Endodermal cell (in vitro differentiated cells): ENCODE measurements around the gene ANKRD34A. TPM values are rescaled to one million over a fixed set of nuclear protein-coding genes. Genes with fewer than 3 reads are reported as not detected.

ENCODE experiments used
- DNase-seq: peaks from one replicate; pipeline ENCODE4 v3.0.0-alpha.2; 2017
- H3K27ac ChIP-seq: 2 replicates; pipeline ENCODE4 v1.5.1; 2013; ENCODE audit warnings: mild to moderate bottlenecking, low read depth, low read length, moderate library complexity
- H3K27me3 ChIP-seq: 2 replicates; pipeline ENCODE4 v1.6.1; 2013; ENCODE audit warnings: mild to moderate bottlenecking, low read length, moderate library complexity; ENCODE audit not compliant: insufficient read depth, control insufficient read depth, poor library complexity, severe bottlenecking
- H3K36me3 ChIP-seq: 2 replicates; pipeline ENCODE4 v1.7.0; 2013; ENCODE audit warnings: mild to moderate bottlenecking, low read length, moderate library complexity; ENCODE audit not compliant: control insufficient read depth, insufficient read depth
- H3K4me1 ChIP-seq: one replicate; pipeline ENCODE4 v1.7.0; 2013; ENCODE audit warnings: low read length; ENCODE audit not compliant: control insufficient read depth, insufficient read depth
- H3K4me3 ChIP-seq: 2 replicates; pipeline ENCODE4 v1.5.1; 2013; ENCODE audit warnings: mild to moderate bottlenecking, low read length, moderate library complexity
- H3K9ac ChIP-seq: 2 replicates; pipeline ENCODE4 v1.6.1; 2013; ENCODE audit warnings: mild to moderate bottlenecking, low read length, moderate library complexity; ENCODE audit not compliant: poor library complexity, severe bottlenecking; ENCODE audit errors: extremely low read depth
- H3K9me3 ChIP-seq: 2 replicates; pipeline ENCODE4 v1.6.1; 2013; ENCODE audit warnings: mild to moderate bottlenecking, low read length, moderate library complexity; ENCODE audit not compliant: control insufficient read depth
- H3K27ac Mint-ChIP-seq: 2 replicates; pipeline ENCODE4 v1.8.0; 2020; ENCODE audit warnings: mixed read lengths
- H3K27me3 Mint-ChIP-seq: 2 replicates; pipeline ENCODE4 v1.8.0; 2021; ENCODE audit warnings: mild to moderate bottlenecking, mixed read lengths; ENCODE audit not compliant: insufficient read depth
- H3K36me3 Mint-ChIP-seq: 2 replicates; pipeline ENCODE4 v1.8.0; 2020; ENCODE audit warnings: low read depth, mixed read lengths
- H3K4me1 Mint-ChIP-seq: 2 replicates; pipeline ENCODE4 v1.8.0; 2020; ENCODE audit warnings: mixed read lengths
- H3K4me3 Mint-ChIP-seq: 2 replicates; pipeline ENCODE4 v1.8.0; 2020; ENCODE audit warnings: mild to moderate bottlenecking, moderate library complexity, mixed read lengths
- H3K9me3 Mint-ChIP-seq: 2 replicates; pipeline ENCODE4 v1.8.0; 2020; ENCODE audit warnings: mild to moderate bottlenecking, mixed read lengths
- WGBS, 2 experiments: methylation state at CpG; one replicate each; pipeline versions ENCODE4 v1.1.5 to v1.1.7; 2013; ENCODE audit warnings: missing lambda C conversion rate in 2 of 2, mixed read lengths in 1 of 2; ENCODE audit not compliant: insufficient coverage in 1 of 2, insufficient read length in 1 of 2; 5-methylcytosine and 5-hydroxymethylcytosine counted together
- total RNA-seq, 2 donors: library from RNA; stranded (reverse); fragmentation: NEBNext Ultra II Directional in 1 of 2; extraction: Animal tissue kit (Norgen Biotek cat#: 25700) in 1 of 2; gene quantifications; 2 replicates in 1 of 2; 3 replicates in 1 of 2; pipeline ENCODE4 v1.2.1, GENCODE V29; 2021
- TF ChIP-seq, protein P1 (sequence below): fragments of 200-600 bp; sonication (generic); conservative IDR thresholded peaks from 2 replicates; pipeline ENCODE4 v1.5.0; 2021; ENCODE audit warnings: antibody characterized with exemption, mild to moderate bottlenecking

Gene ANKRD34A
- total RNA-seq, 2 donors from 2014 or later = 0.55 to 1.4 TPM

DNA sequence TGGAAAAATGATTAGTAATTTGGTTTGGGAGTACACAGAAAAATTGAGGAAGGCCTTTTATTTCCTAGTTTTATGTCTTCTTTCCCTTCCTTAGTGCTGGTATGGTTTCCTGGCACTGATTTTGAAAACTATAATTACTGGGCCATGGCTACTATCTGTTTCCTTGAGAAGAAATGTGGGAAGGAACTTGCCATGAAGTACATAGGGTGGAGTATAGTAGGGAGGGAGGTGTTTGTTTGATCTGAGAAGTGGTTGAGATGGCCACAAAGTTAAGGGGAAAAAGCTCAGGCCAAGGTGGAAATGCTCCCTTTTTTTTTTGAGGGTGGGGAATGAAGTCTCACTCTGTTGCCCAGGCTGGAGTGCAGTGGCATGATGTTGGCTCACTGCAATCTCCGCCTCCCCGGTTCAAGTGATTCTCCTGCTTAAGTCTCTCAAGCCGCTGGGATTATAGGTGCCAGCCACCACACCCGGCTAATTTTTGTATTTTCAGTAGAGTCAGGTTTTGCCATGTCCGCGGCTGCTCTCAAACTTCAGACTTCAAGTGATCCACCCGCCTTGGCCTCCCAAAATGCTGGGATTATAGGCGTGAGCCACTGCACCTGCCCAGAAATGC is 45.9 kb upstream of the ANKRD34A start:
- Mint-ChIP-seq H3K27me3 (no peaks in the 10 kb centered on the region), H3K27ac (no peak overlapping the region), H3K4me3 (no peak overlapping the region), H3K36me3 (no peaks in the 10 kb centered on the region), H3K9me3 (no peaks in the 10 kb centered on the region), H3K4me1 (no peaks in the 10 kb centered on the region)
- Histone ChIP-seq H3K27ac (no peak overlapping the region), H3K9me3 (no peaks in the 10 kb centered on the region), H3K36me3 (no peaks in the 10 kb centered on the region), H3K4me3 (no peak overlapping the region), H3K4me1 (no peaks in the 10 kb centered on the region), H3K9ac (no peak overlapping the region), H3K27me3 (no peaks in the 10 kb centered on the region)
- TF ChIP-seq, protein P1, sequence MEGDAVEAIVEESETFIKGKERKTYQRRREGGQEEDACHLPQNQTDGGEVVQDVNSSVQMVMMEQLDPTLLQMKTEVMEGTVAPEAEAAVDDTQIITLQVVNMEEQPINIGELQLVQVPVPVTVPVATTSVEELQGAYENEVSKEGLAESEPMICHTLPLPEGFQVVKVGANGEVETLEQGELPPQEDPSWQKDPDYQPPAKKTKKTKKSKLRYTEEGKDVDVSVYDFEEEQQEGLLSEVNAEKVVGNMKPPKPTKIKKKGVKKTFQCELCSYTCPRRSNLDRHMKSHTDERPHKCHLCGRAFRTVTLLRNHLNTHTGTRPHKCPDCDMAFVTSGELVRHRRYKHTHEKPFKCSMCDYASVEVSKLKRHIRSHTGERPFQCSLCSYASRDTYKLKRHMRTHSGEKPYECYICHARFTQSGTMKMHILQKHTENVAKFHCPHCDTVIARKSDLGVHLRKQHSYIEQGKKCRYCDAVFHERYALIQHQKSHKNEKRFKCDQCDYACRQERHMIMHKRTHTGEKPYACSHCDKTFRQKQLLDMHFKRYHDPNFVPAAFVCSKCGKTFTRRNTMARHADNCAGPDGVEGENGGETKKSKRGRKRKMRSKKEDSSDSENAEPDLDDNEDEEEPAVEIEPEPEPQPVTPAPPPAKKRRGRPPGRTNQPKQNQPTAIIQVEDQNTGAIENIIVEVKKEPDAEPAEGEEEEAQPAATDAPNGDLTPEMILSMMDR = no peak
- WGBS, 2 experiments = 88 to 91% methylated on average over 8 of the region's 8 CpGs
- no peak for DNase-seq

DNA sequence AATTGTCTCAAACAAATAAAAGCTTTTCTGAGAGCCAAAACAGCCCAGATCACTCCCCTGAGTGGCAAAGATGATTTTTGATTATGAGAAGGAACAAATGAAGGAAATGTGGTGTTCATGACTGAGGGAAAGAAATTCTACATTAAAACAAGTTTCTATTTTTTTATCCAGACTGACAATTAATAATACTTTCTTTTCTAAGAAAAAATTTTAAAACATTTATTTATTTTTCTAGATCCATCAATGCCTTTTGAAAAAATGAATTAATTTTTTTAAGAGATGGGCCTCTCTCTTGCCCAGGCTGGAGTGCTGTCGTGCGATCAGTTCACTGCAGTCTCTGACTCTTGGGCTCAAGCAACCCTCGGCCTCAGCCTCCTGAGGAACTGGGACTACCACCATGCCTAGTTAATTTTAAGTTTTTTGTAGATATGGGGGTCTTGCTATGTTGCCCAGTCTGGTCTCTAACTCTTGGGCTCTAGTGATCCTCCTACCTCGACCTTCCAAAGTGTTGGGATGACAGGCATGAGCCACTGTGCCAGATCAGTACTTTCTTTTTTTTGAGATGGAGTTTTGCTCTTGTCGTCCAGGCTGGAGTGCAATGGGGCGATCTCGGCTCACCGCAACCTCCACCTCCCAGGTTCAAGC is 43.2 kb upstream of the ANKRD34A start:
- Histone ChIP-seq H3K9ac (no peak overlapping the region), H3K9me3 (no peaks in the 10 kb centered on the region), H3K4me3 (no peak overlapping the region), H3K36me3 (no peaks in the 10 kb centered on the region), H3K27ac (no peak overlapping the region), H3K27me3 (no peaks in the 10 kb centered on the region), H3K4me1 (no peaks in the 10 kb centered on the region)
- Mint-ChIP-seq H3K36me3 (no peaks in the 10 kb centered on the region), H3K4me3 (no peak overlapping the region), H3K27me3 (no peaks in the 10 kb centered on the region), H3K9me3 (no peaks in the 10 kb centered on the region), H3K27ac (no peak overlapping the region), H3K4me1 (no peaks in the 10 kb centered on the region)
- TF ChIP-seq, protein P1 = peak; percentile 31
- DNase-seq = no peak
- WGBS, 2 experiments = 93 to 95% methylated on average over 6 to 8 of the region's 8 CpGs

DNA sequence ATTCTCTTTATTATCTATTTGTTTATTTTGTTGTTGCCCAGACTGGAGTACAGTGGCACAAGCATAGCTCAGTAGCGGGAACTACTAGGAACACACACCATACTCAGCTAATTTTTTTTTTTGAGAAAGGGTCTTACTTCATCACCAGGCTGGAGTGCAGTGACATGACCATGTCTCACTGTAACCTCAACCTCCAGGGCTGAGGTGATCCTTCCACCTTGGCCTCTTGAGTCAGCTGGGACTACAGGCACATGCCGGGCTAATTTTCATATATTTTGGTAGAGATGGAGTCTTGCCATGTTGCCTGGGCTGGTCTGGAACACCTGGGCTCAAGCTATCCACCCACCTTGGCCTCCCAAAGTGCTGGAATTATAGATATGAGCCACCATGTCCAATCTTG is 37.3 kb upstream of the ANKRD34A start:
- 98% methylated on average over 2 of the region's 2 CpGs; no CpG with 5 or more reads in 1 of the 2 experiments for WGBS, 2 experiments
- Mint-ChIP-seq H3K36me3 (no peaks in the 10 kb centered on the region), H3K27me3 (no peaks in the 10 kb centered on the region), H3K9me3 (no peaks in the 10 kb centered on the region), H3K4me3 (no peak overlapping the region), H3K4me1 (peaks cover 23% of the 10 kb centered on the region), H3K27ac (no peak overlapping the region)
- H3K4me3 ChIP-seq = no peak overlapping the region
- H3K27me3 ChIP-seq = no peaks in the 10 kb centered on the region
- H3K9me3 ChIP-seq = no peaks in the 10 kb centered on the region
- no peak for DNase-seq
- no peaks in the 10 kb centered on the region for H3K36me3 ChIP-seq
- TF ChIP-seq, protein P1 = no peak
- no peaks in the 10 kb centered on the region for H3K4me1 ChIP-seq
- no peak overlapping the region for H3K27ac ChIP-seq
- H3K9ac ChIP-seq = no peak overlapping the region
